Thymus (tissue), 2 donors: ENCODE data around the gene NKX6-1. TPM values are rescaled to one million over a fixed set of nuclear protein-coding genes. Genes with fewer than 3 reads are reported as not detected.

Experiments
- polyA plus RNA-seq: library from polyadenylated mRNA; stranded (reverse); fragments of 200-250 nt; gene quantifications from one replicate; pipeline ENCODE4 v1.2.3, GENCODE V29; 2013
- total RNA-seq: library from RNA; stranded (reverse); fragments of 120-200 nt; gene quantifications from one replicate; pipeline ENCODE4 v1.2.4, GENCODE V29; 2013
- donor health status: healthy.

NKX6-1 gene
- total and polyA plus RNA-seq, 2 donors: under 0.01 to 0.07 TPM

Other genes with a start within 250 kb of the NKX6-1 start
- gene CDS1, start 83.8 kb upstream of the NKX6-1 start, total RNA-seq: 2.0 TPM
- gene CDS1, start 83.8 kb upstream of the NKX6-1 start, polyA plus RNA-seq: 10.2 TPM